Rectal smooth muscle tissue (tissue), 1 donor: ENCODE measurements around the gene AAMP.

Experiments used
- H3K27ac ChIP-seq: one replicate; pipeline ENCODE4 v1.7.0; 2013; ENCODE audit warnings: low read depth, low read length, inconsistent platforms
- H3K27me3 ChIP-seq: one replicate; pipeline ENCODE4 v1.7.0; 2013; ENCODE audit warnings: low read length; ENCODE audit not compliant: control insufficient read depth, insufficient read depth
- H3K36me3 ChIP-seq: one replicate; pipeline ENCODE4 v1.7.0; 2013; ENCODE audit warnings: low read length; ENCODE audit not compliant: control insufficient read depth, insufficient read depth
- H3K4me1 ChIP-seq: one replicate; pipeline ENCODE4 v1.7.0; 2013; ENCODE audit warnings: low read length; ENCODE audit not compliant: control insufficient read depth, insufficient read depth
- H3K4me3 ChIP-seq: one replicate; pipeline ENCODE4 v1.7.0; 2013; ENCODE audit warnings: low read length
- H3K9ac ChIP-seq: one replicate; pipeline ENCODE4 v1.7.0; 2013; ENCODE audit warnings: low read length

The AAMP gene

DNA sequence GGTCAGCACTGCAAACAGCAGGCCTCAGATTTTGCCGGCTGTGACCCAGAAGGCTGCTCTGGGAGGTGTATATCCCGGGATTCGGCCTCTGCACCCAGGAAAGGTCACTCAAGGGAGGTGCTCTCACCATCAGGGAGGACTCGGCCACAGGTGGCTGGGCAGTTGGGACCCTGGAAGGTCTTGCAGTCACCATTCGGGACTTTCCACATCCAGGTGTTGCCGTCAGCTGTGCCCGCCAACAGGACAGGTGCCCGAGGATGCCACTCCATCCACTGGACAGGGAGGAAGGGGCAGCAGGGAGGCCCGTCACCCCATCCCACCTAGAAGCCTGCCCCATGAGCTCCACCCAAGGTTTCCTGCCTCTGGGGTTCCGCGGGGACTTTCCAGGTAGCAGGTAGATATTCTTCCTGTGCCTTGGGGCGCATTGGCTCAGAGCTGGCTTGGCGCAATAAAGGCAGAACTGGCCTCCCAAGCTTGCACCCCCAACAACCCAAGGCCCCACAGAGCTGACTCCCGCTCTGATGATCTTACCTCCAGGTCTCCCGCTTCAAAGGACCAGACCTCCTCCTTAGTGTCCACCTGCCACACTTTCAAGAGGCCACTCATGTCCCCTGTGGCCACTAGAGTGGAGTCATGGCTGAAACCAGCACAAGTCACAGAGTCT is 3.5 kb downstream of the AAMP start:
- no peak overlapping the region for H3K27ac ChIP-seq
- no peak overlapping the region for H3K4me3 ChIP-seq
- H3K4me1 ChIP-seq: peaks cover 28% of the 10 kb centered on the region
- H3K9ac ChIP-seq: no peak overlapping the region
- no peaks in the 10 kb centered on the region for H3K27me3 ChIP-seq
- H3K36me3 ChIP-seq: peaks cover 26% of the 10 kb centered on the region

- Histone ChIP-seq H3K27ac (no peak overlapping the region), H3K9ac (no peak overlapping the region), H3K4me1 (peaks cover 29% of the 10 kb centered on the region), H3K36me3 (peaks cover 26% of the 10 kb centered on the region), H3K4me3 (no peak overlapping the region), H3K27me3 (no peaks in the 10 kb centered on the region)
These were observed 4.3 kb downstream of the AAMP start for GRCh38 chr2:218265626-218266025.

DNA sequence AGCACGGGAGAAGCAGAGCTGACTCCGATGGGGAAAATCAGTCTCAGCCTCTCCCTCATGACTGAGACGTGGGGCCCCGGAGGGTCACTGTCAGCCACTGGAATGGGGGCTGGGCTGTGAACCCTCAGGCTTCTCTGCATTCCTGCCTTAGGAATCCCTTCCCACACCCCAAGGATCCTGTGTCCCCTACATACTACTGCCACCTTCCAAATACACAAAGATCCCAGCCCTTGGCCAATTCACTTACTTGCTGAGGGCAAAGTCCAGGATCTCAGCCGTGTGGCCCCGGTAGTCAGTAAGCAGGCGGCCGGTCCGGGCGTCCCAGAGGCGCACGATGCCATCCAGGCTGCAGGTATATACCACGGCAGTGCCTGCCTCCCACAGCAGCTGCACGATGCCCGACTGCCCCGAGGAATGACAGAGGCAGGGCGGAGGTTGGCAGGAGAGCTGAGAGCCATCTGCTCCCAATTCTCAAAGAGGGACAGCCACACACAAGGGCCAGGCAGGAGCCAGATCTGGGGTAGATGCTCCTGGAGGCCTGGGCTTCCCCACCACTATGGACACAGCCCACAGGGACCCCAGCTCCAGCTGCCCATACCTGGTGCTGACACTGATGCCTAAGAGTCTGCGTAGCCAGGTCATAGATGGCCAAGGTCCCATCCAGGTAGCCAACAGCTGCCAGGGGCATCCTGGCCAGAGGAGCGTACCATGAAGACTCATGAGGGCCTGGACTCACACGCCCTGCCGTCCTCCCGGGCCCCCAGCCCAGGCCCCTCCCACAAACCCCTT is 5.0 kb downstream of the AAMP start:
- Histone ChIP-seq H3K4me3 (no peak overlapping the region), H3K27me3 (no peaks in the 10 kb centered on the region), H3K9ac (no peak overlapping the region), H3K27ac (no peak overlapping the region), H3K36me3 (peaks cover 26% of the 10 kb centered on the region), H3K4me1 (peaks cover 36% of the 10 kb centered on the region)

GRCh38 chr2:218263817-218264641 is 5.9 kb downstream of the AAMP start:
- peaks cover 43% of the 10 kb centered on the region for H3K4me1 ChIP-seq
- H3K4me3 ChIP-seq: no peak overlapping the region
- H3K36me3 ChIP-seq: peaks cover 26% of the 10 kb centered on the region
- H3K9ac ChIP-seq: no peak overlapping the region
- H3K27me3 ChIP-seq: no peaks in the 10 kb centered on the region
- no peak overlapping the region for H3K27ac ChIP-seq

GRCh38 chr2:218262631-218263586 is 7.0 kb downstream of the AAMP start:
- no peaks in the 10 kb centered on the region for H3K27me3 ChIP-seq
- peaks cover 26% of the 10 kb centered on the region for H3K36me3 ChIP-seq
- H3K4me3 ChIP-seq: no peak overlapping the region
- no peak overlapping the region for H3K9ac ChIP-seq
- H3K27ac ChIP-seq: peak overlapping the region; percentile 2
- peaks cover 49% of the 10 kb centered on the region for H3K4me1 ChIP-seq

DNA sequence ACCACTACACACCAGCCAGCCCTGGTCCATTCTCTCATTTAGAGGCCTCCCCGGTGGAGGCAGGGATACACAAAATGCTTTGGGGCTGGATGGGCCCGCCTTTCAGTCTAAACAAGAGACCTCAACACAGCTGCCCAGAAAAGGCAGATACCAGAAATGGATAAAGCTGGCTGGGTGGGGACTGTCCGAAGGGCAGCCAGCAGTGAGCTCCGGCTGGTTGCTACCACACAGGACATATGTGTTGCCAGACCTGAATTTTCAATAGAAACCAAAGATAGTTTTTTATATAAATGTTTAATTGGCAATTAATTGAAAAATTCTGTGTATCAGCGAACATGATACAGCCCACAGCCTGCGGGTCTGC is 7.7 kb downstream of the AAMP start:
- Histone ChIP-seq H3K9ac (no peak overlapping the region), H3K4me1 (peaks cover 49% of the 10 kb centered on the region), H3K27ac (peak overlapping the region; percentile 83), H3K4me3 (no peak overlapping the region), H3K27me3 (no peaks in the 10 kb centered on the region), H3K36me3 (peaks cover 22% of the 10 kb centered on the region)

DNA sequence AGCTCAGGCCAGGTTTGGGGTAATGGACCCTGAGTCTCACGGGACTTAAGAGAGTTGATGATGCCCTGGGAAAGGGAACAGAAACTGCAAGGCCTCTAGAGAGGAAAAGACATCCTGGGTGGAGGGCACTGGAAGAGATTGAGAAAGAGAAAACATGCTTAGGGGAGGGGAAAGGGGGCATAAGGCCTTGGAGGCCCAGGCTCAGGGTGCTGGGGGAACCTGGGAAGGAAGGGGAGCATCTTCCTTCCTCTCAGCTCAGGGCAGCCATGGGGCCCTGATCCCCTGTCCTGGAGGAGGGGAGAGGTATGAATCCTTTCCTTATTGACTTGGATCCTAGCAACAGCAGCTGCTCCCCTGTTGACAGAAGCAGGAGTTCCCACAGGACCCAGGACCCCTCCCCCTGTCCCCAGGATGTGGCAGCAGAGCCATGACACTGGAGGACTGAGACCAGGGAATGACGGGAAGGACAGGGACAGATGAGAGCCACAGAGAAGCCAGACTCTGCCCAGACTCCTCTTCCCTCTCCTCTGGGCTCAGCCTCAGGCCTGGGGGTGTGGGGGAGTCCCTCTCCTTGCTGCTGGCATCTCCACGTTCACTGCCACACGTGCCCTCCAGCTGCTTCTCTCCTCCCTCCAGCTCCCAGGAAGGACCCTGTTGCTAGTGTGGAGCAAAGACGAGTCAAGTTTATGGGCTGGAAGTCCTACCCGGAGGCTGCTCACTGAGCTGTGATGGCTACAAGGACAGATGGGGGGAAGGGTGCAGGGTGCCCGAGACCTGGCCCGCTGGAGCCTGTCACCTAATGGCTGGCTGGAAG is 8.3 kb downstream of the AAMP start:
- H3K9ac ChIP-seq: no peak overlapping the region
- peaks cover 49% of the 10 kb centered on the region for H3K4me1 ChIP-seq
- H3K36me3 ChIP-seq: peaks cover 21% of the 10 kb centered on the region
- peak overlapping the region; percentile 15 for H3K4me3 ChIP-seq
- no peaks in the 10 kb centered on the region for H3K27me3 ChIP-seq
- peak overlapping the region; percentile 83 for H3K27ac ChIP-seq

DNA sequence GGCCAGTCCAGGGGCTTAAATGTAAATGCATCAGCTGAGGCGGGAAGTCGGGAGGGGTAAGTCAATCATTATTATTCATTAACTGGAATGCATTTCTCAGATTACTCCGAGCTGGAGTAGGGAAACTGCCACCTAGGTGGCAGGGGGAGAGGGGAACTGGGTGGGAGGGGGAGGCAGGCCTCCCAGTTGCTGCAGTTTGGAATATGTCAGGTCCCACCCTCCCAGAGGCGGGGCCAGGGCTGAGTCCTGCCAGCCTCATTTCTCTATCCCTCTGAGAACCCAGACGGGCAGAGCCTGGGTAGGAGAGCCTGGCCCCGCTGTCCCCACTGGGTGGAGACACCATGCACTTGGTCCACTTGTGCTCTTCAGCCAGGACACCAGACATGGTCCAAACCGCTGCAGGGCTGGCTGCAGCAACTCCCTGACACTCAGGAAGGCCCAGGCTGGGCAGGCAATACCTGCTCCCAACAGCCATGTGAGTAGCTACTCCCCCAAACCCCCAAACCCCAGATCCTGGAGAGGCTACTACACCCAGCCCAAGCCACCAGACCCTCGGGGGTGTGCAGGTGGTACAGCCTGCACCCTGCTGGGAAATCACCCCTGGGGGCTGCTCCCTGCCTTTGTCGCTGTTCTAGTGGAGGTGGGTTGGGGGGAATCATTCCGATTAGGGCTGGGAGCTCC is 9.1 kb downstream of the AAMP start, which contains the start of gene GPBAR1:
Gene GPBAR1 (plus strand): TSS at position 274 of the 681 bp plus-strand sequence. CDS start 1,710 bp downstream, outside the sequence.
- Histone ChIP-seq H3K27me3 (no peaks in the 10 kb centered on the region), H3K36me3 (peaks cover 14% of the 10 kb centered on the region), H3K4me1 (peaks cover 49% of the 10 kb centered on the region), H3K4me3 (peak within 1 kb of the TSS; percentile 15), H3K9ac (no peak within 1 kb of the TSS), H3K27ac (peak within 1 kb of the TSS; percentile 83)

- no peak overlapping the region for H3K9ac ChIP-seq
- no peaks in the 10 kb centered on the region for H3K27me3 ChIP-seq
- peaks cover 49% of the 10 kb centered on the region for H3K4me1 ChIP-seq
- H3K4me3 ChIP-seq: no peak overlapping the region
- H3K36me3 ChIP-seq: peaks cover 7% of the 10 kb centered on the region
- H3K27ac ChIP-seq: peak overlapping the region; percentile 83
These were observed 9.8 kb downstream of the AAMP start for GRCh38 chr2:218260166-218260565.

- H3K27ac ChIP-seq: peak overlapping the region; percentile 83
- H3K4me3 ChIP-seq: peak overlapping the region; percentile 15
- H3K4me1 ChIP-seq: peaks cover 49% of the 10 kb centered on the region
- H3K36me3 ChIP-seq: peaks cover 4% of the 10 kb centered on the region
- H3K27me3 ChIP-seq: no peaks in the 10 kb centered on the region
- no peak overlapping the region for H3K9ac ChIP-seq
These were observed 10.6 kb downstream of the AAMP start for GRCh38 chr2:218259099-218259961.
